Activated CD4-positive, CD25-positive, alpha-beta regulatory T cell treated with anti-CD3 and anti-CD28 coated beads, Interleukin-2, amount 50 U/mL, for 72 hours (primary cell): ENCODE measurements around the gene SBF2.
A peak's percentile ranks its signal among the peaks of the same experiment; 100 is the strongest.

Source experiments
- DNase-seq: peaks from one replicate; pipeline ENCODE4 v3.0.0; 2021

The SBF2 gene

DNA sequence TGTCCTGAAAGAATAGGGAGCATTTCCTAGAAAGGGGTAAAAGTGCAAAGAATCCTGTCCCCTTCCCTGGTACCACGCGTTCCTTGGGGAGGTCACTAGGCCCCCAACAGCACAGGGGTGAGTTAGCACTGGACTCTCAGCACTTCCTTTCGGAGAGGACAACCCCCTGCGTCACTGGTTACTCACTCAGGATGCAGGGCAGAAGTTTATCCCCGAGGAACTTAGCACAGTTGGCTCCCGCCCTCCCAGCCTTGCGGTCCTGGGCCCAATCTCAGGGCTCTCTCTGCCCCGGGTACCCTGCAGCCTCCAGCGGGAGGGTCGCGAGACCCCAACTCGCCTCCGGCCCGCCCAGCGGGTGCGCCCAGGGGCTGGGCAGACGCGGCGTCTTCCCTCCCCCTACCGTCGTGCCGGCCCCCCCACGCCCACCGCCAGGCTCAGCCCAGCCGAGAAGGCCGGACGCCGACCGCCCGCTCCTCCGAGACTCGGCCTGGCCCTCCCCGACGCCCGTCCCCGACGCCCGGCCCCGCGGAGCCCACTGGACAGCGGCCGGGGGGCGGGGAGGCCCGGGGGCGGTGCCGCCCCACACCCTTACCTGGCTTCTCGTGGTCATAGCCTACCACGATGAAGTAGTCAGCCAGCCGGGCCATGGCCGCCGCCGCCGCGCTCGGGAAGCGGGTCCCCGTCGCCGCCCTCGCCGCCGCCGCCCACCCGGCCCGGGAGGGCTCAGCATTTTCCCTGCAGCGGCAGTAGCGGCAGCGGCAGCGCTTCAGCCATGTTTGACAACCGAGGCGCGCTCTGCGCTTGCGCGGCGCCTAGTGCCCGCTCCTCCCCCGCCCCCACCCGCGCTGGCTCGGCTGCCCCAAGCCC, at the start of gene SBF2:
TSS of gene SBF2 (minus strand) at position 797 of the 867 bp plus-strand sequence. CDS start at position 647, 150 bp downstream.
- DNase-seq: peak; percentile 77

DNA sequence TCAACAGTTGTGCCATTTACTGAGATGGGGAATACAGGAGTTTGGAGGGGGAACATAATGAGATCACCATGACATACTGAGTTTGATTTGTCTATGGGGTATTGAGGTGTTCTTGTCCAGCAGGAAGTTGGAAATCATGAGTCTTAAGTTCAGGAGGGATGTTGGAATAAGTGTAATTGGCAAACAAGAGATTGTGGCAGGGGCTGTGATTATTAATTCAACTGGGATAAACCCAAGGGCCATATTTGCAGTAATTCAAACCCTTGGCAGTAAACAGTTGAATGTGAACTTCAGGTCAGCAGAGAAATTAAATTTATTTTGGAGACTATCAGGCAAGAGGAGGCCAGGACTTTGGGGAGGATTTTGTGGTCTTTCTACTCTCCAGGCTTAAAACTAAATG, 44.3 kb upstream of the SBF2 start:
- no peak for DNase-seq

DNA sequence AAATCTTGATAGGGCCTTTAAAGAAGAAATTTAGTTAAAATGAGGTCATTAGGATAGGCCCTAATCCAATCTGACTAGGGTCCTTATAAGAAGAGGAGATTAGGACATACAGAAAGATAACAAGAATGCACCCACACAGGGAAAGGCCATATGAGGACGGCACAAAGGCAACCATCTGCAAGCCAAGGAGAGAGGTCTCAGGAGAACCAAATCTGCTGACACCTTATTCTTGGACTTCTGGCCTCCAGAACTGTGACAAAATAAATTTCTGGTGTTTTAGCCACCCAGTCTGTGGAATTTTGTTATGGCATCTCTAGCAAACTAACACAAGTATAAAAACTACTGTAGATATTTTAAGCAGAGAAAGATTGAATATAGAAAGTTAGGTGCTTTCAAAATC, 39.5 kb upstream of the SBF2 start:
- no peak for DNase-seq

DNA sequence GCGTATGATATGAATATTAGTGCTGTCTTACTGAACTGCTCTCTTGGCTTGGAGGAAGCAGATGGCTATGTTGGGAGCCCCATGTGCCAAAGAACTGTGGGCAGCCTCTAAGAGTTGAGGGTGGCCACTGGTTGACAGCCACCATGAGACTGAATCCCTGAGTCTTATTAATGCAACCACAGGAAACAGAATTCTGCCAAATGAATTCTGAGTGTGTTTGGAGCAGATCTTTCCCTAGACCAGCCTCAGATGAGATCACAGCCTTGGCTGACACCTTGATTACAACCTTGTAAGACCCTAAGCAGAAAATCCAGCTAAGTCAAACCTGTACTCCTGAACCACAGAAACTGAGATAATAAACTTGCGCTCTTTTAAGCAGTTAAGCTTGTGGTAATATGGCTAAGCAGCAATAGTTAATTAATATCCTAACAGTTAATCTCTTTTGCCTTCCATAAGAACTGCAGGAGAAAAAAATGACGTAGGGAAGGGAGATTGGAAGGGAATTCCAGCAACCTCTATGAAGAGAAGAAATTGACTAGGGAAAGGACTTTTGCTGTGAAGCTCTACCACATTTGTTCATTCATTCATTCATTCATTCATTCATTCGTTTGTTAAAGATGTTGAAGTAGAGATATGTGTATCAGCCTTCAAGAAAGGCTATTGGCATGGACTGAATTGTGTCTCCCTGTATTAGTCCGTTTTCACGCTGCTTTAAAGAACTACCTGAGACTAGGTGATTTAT, 37.7 kb upstream of the SBF2 start:
- no peak for DNase-seq

DNA sequence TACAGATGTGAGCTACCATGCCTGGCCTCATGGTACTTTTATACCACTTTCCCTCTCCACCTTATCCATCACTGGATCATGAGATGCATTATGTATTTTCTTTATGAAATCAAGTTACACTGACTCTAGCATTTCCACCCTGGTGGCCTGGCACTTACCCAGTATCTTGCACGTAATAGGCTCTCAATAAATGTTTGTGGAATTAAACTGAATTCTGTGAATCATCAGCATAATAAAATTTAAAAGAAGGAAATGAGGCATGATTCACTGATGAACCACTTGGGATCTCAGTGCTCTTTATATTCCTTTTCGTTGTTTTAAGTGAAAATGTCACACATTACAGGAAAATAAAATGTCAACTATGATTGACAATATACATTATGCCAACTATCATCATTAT, 35.9 kb upstream of the SBF2 start:
- no peak for DNase-seq

DNA sequence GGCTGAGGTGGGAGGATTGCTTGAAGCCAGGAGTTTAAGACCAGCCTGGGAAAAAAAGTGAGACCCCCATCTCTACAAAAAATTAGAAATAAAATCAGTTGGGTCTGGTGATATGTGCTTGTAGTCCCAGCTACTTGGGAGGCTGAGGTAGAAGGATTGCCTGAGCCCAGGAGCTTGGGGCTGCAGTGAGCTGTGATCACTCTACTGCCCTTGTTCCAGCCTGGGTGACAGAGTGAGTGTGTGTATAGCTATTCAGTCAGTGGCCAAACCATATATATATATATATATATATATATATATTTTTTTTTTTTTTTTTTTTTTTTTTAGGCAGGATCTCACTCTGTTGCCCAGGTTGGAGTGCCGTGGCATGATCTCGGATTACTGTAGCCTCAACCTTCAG, 35.3 kb upstream of the SBF2 start:
- DNase-seq: no peak

DNA sequence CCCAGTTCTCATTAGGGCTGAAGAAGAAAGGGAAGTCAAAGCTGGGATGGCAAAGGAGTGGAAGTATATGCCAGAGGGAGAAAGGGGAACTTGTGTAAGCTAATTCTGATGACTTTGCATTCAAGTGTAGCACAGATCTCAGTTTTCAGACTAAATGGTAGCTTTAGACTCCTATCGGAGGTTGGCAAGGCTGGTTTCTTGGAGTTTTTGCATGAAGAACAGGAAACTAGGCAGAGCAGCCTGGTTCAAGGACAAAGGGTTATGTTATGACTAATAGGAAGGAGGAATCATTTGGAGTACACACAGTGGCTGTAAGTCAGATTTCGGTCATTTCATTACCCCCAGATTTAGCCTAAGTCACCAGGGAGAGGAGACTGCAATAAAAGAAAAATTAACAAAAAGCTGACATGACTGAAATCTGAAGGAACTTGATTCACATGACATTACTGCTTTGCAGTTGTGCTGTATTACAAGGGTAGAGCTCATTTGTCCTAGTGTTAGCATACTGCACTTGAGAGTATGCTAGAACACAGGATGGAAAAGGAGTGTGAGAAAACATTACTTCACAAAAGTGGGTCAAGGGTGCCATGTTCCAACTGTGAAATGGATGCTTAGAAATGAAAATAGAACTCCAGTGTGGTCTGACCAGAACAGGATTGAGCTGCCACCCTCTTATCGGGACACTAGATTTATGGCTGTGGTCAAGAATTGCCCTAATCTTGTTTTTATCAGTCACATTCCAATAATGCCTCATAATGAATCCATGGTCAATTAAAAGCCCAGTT, 34.5 kb upstream of the SBF2 start:
- no peak for DNase-seq

DNA sequence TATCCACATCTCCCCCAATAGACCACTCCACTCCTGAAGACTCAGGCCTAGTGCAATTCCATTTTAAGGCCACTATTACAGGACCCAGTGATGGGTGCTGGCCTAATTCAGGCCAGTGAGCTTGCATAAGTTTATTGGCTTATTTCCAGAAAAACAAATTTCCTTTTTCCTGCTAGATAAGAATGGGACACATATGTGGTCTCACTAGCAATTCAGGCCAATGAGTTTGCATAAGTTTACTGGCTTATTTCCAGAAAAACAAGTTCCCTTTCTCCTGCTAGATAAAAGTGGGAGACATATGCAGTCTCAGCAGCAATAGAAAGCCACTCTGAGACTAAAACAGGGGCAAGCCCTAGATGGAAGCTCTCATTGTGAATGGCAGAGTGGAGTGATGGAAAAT, 33.2 kb upstream of the SBF2 start:
- DNase-seq: no peak

DNA sequence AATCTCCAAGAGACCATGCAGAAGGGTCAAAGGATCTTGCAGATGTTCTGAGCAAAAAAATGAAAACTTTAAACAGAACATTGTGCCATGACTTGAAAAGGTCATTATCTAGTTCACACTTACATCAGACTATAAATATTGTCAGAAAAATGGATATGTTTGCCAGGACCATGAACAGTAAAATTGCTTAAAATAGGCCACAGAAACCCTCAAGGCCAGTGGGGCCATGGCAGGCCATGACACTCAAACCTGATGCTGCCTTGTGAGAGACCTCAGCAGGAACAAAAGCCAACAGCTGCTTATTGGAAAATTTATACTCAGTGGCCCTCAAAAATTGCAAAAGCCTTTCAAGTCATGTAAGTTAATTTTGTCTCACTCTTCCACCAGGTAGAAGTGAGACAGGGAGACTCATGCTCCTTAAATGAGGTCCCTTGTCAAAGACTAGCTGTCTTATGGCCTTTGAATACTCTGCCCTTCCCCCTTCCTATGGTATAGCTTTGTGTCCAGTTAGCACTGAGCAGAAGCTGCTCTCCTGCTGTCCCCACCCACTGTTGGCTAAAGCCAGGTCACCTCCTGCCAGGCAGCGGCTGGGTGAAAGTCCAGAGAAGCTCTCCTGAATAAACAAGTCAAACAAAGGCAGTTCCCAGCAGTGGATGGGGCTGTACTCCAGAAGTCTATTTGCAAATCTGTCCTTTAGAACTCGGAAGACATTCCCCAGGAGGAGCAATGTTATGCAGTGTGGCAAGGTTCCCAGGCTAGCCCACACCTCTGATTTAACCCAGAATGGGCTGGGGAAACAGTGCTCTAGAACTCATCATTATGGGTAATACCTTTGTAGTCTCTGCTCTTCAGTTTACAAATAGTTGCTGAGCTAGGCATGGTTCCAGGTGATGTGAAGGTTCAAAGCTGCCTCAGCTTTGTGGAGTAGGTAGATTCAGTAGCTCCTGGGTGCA, 32.3 kb upstream of the SBF2 start:
- no peak for DNase-seq

DNA sequence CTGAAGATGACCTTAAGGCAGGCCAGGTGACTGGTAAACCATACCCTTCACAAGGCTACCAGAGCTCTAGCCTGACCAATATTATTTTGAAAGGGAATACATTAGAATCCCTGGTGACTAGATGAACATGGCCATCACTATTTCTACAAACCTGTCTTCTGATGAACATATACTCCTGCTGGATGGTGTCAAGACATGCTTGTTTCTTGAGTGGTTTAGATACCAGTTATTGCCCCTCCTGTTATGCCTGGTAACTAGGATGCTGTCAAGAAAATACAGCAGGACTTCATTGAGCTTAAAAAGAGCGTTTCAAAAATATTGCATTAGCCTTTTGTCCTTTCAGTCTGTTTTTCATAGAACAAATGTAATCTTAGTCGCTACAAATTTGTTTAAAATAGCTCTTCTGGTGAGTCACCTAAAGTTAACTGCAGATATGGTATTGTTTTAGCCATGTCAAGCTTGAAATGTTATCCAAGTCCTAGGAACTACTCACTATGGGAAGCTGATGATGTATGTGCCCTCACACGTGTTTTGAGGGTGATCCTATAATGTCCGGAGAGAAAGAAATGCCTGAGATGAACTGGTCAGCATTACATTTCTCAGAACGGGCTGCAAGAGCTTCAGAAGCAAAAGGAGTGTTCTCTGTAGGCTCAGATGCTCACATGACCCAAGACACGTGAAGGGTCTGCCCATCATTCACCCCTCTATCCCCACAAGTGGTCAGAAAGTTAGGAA, 31.4 kb upstream of the SBF2 start:
- no peak for DNase-seq

DNA sequence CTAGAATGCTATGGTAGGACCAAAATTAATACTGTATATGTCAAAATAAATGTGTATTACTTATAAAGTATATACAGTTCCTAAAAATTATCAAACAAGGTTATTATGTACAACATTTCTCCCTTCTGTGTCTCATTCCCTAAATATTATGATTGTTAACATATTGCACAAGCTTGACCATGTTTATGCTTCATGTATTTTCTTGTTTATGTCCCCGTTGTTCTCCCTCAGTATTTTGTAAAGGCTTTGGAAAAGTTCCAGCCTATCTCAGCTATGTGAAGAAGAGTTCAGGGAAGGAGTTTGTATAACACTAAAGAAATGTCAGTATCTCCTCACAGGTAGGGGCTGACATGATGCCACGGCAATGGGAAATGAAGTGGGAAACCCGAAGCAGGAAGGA, 30.5 kb upstream of the SBF2 start:
- no peak for DNase-seq

DNA sequence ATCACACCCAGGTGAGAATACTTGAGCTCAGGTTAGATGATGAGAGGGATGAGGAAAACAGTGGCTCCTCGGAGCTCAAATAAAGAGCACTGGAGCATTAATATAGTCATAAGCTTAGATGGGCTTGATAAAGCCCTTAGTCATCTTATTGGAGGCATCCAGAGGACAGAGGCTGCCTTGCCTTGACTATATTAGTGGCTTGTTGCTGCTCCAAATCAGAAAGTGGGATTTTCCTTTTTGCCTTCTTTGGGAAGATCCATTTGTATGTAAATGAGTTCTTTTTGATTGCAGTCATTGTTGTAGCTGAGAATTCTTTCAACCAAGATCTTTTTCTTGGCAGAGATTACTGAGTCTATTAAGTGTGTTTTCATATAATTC, 29.8 kb upstream of the SBF2 start:
- DNase-seq: no peak

DNA sequence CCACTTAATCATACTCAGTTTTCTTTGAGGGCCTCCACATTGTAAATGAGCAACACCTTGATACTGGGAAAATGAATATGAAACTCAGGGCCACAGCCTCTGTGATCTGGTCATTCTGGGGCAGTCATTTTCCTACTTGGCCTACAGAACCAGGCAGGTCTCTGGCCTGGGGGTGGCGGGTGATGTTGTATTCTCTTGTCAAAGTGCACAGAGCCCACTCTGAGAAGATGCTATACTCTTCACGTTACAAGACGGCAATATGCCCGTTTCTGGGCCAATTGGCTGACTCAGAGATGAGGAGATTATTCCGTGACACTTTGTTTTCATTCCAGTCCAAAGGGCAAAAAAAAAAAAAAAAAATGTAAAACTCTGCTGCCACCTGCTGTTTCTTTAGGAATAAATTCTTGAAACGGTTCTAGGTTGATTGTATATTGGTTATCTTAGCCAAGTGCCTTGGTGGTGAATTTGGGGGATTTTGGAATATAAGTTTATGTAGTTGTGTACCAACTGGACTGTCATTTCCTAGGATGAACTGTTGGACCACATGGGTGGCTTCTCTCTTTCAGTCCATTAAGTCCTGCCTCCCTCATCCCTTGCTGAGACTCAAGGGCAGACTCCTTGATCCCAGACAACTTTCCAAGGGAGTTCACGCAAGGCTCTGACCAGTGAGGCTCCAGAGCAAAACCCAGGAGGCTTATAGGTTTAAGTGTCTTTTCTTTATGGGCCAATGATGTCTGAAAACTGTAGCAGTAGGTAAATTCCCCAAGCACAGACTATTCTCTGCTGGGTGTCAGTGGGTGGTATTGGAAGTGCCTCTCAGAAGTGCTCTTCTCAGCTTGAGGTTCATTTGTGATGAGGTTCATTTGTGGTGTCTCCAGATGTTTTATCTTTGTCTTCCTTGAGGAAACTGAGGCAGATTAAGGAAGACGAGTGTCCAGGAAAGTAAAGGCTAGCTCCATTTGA, 29.1 kb upstream of the SBF2 start:
- DNase-seq: peak; percentile 36

DNA sequence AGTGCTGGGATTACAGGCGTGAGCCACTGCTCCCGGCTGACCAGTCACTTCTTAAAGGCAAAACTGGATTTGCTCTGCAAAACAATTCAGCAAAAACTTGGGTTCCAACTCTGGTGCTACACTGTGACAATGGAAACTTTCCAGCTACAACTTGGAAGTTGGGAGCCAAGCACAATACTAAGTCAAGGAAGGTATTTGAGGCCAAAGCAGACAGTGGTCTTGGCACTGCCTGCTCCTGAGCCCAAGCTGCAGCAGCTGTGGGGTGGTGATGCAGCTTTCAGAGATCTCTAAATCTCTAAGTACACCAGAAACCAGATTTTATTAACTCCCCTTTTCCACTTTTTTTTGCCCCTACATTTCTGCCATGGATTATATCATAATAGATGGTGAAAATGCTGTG, 28.4 kb upstream of the SBF2 start:
- DNase-seq: no peak

DNA sequence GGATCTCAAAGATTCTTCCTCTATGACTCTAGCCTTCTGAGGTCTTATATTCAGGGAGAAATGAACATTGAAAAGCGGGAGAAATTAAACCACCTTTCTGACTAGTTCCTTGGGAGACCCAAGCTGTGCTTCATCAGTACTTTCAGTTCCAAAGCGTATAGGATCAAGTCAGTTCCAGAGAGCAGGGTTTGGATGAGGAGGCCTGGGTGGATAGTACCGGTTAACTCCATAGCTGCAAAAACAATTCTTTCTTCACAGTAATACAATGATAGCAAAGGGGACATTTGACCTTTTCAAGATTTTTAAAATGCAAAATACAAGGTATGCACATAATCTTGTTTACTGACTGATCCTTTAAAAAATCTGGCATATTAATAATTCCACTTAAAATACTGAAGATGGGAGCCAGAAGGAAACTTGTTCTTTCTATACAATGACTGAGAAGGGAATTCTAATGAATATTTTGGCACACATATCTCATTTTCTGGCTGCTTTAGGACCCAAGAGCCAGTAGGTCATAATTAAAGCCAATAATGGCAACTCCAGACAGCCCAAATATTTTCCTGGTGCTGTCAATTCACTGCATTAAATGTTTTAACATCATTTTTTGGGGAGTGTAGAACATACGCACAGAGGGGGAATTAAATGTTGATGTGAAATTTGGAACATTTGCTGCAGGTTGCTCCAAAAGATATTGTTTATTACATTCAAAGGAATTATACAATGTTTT, 26.9 kb upstream of the SBF2 start:
- DNase-seq: no peak

DNA sequence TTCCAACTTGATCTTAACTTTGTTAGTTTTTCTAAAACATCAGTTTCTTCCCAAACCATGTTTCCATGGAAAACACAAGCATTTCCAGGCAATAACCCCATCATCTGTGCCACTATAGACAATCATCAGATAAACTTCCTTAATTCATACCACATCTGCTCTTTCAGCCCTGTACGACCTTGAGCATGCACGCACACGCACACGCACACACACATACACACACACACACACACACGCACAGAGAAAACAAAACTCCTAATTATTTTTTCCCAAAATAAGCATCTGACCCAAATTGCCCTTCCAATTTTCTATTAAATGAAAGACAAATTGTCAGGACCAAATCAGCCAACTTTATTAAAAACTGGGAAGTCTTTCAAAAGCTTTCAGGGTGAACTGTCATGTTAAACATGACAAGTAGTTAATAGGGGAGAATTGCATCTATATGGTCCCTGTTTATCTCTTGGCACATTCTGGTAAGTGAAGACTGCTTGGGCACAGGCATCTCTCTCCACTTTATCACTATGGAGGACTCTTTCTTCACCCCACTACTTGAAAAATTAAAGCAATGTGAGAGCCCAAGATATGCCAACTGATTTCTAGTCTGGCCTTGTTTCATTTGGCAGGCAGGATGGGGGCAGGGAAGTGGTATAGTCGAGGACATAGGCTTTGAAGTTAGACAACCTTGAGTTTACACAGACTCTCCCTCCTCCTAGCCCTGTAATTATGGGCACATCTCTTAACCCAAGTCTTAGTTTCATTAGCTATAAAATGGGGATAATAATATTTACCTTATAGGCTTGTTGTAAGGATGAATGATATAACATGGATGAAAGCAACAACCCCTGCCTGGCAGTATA, 25.9 kb upstream of the SBF2 start:
- no peak for DNase-seq

DNA sequence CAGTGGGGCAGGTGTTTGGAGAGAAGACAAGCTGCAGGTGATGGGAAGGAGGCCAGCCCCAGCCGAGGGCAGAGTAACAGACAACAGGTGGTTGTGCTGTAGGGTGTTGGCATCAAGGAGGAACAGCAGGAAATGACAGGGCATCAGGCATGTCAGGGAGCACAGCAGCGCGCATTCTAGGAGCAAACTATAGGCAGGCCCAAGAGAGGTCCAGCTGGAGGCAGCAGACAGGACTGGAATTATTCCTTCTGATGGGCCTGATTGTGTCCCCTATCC, 24.4 kb upstream of the SBF2 start:
- no peak for DNase-seq

DNA sequence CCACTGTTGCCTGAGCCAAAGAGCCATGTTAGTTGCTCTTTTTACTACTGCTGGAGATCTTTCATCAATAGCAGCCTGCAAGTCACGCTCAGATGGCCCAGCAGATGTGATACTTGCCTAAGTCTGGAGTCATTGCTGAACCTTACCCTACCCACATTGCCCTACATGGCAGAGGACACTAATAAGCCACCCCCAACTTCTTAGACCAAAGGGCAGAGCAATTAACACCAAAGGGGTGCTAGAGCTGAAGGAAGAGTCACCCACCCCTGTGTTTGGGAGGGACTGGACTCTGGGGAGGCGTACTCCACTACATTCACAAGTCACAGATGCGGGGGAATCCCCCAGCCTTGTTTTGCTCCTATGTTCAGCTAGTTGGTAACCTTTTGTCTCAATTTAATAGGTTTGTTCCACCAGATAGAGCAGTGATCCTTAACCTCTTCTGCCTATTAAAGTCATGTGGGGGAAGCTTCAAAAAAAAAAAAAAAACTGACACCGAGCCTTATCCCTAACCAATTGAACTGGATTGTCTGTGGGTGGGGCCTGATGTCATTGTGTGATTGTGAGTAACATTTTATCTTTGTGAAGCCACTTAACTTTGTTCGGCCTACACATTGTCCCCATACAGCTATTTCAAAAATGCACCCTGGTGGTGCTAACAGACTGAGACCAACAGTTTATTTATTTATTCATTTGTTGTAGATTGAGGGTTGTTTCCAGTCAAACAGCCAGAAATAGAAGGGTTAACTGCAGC, 23.9 kb upstream of the SBF2 start:
- no peak for DNase-seq
